ENCODE results near the gene SNX24. TPM values are rescaled to one million over a fixed set of nuclear protein-coding genes. Genes with fewer than 3 reads are reported as not detected.

Gene SNX24
- total and polyA plus RNA-seq, 9 of the 15 experiments (the other 6 are each of a cell fraction or from before 2014, with no cell fraction given), result 5.3 to 10.1 (median 7.9) TPM

DNA sequence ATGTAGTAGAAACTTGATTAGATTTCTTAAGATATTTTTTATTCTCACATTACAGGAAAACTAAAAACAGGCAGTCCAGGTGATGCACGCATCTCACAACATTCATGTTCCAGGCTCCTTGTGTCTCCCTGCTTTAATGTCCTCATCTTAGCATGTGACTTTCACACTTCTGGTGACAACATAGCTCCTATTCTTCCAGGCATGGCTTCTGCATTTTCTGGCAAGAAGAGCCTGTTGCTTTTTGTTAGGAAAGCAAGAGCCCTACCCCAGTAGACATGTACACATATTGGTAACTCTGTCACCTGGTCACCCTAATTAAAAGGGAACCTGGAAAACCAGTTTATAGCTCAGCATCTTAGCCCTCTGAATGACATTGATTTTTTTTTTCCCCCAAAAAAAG is 98.6 kb downstream of the SNX24 start:
- DNase-seq (ENCODE audit: extremely low read depth in 1 of 4, low spot score in 3 of 4), result no peak
- H3K4me2 ChIP-seq (ENCODE audit: insufficient read depth, low read length), result no peak overlapping the region
- ChIA-PET CTCF (ENCODE audit: low intra/inter-chr PET ratio) (no interaction called here), POLR2A (interaction anchor here (0.8 kb wide), 1 partner anchor 11 kb away, joined by 4 read pairs; no protein-coding TSS in a partner anchor)
- intact Hi-C loops (cut with micrococcal nuclease) (no loop called here), in situ Hi-C loops (cut with MboI) (no loop called here)
- no peaks in the 10 kb centered on the region for H3K9me3 ChIP-seq (replicated peaks; ENCODE audit: control insufficient read depth, insufficient read depth, low read depth, low read length)
- H4K20me1 ChIP-seq (replicated peaks; ENCODE audit: control insufficient read depth, insufficient read depth, low read length), result no peaks in the 10 kb centered on the region
- H3K9me1 ChIP-seq (ENCODE audit: control insufficient read depth, insufficient read depth, low read length), result no peaks in the 10 kb centered on the region
- BruUV-seq (replicated peaks), result no TSS peak
- TF ChIP-seq RBM22 (IDR thresholded peaks at IDR 0.05; ENCODE audit: low read depth, low read length, poor library complexity, severe bottlenecking) (no peak), HDAC2 (IDR thresholded peaks at IDR 0.05) (no peak), TCF7 (IDR thresholded peaks at IDR 0.05; ENCODE audit: borderline replicate concordance) (no peak), POLR2G (IDR thresholded peaks at IDR 0.05; ENCODE audit: low read depth, low read length) (no peak), HOXB6 (CRISPR knock-in tag; IDR thresholded peaks at IDR 0.05; ENCODE audit: borderline replicate concordance) (no peak), ELF1 (tag; IDR thresholded peaks at IDR 0.05) (no peak), TEAD4 (IDR thresholded peaks at IDR 0.05; ENCODE audit: low read length) (no peak), TEAD4 (CRISPR knock-in tag; IDR thresholded peaks at IDR 0.05; ENCODE audit: borderline replicate concordance) (no peak)
- TF ChIP-seq, protein P1, sequence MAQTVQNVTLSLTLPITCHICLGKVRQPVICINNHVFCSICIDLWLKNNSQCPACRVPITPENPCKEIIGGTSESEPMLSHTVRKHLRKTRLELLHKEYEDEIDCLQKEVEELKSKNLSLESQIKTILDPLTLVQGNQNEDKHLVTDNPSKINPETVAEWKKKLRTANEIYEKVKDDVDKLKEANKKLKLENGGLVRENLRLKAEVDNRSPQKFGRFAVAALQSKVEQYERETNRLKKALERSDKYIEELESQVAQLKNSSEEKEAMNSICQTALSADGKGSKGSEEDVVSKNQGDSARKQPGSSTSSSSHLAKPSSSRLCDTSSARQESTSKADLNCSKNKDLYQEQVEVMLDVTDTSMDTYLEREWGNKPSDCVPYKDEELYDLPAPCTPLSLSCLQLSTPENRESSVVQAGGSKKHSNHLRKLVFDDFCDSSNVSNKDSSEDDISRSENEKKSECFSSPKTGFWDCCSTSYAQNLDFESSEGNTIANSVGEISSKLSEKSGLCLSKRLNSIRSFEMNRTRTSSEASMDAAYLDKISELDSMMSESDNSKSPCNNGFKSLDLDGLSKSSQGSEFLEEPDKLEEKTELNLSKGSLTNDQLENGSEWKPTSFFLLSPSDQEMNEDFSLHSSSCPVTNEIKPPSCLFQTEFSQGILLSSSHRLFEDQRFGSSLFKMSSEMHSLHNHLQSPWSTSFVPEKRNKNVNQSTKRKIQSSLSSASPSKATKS (CRISPR knock-in tag; IDR thresholded peaks at IDR 0.05), result no peak
- TF ChIP-seq, protein P2, sequence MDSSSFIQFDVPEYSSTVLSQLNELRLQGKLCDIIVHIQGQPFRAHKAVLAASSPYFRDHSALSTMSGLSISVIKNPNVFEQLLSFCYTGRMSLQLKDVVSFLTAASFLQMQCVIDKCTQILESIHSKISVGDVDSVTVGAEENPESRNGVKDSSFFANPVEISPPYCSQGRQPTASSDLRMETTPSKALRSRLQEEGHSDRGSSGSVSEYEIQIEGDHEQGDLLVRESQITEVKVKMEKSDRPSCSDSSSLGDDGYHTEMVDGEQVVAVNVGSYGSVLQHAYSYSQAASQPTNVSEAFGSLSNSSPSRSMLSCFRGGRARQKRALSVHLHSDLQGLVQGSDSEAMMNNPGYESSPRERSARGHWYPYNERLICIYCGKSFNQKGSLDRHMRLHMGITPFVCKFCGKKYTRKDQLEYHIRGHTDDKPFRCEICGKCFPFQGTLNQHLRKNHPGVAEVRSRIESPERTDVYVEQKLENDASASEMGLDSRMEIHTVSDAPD (CRISPR knock-in tag; IDR thresholded peaks at IDR 0.05), result no peak
- H2AFZ ChIP-seq (ENCODE audit: low read depth, low read length), result no peak overlapping the region
- no peak for FAIRE-seq
- no peak overlapping the region for H3K4me3 ChIP-seq
- 100% methylated on average over 1 of the region's 1 CpG for WGBS (ENCODE audit: insufficient coverage, low coverage, missing lambda C conversion rate)
- H3K27ac ChIP-seq (ENCODE audit: extremely low read depth, low read depth, low read length), result no peak overlapping the region
- H3K36me3 ChIP-seq (ENCODE audit: control insufficient read depth, insufficient read depth, low read length), result no peaks in the 10 kb centered on the region
- H3K9ac ChIP-seq (ENCODE audit: insufficient read depth in 1 of 2, low read depth in 2 of 2, low read length in 2 of 2), result no peak overlapping the region
- H3K27me3 ChIP-seq (ENCODE audit: control insufficient read depth in 2 of 2, insufficient read depth in 2 of 2, low read length in 2 of 2), result no peaks in the 10 kb centered on the region
- no peak for ATAC-seq
- H3K4me1 ChIP-seq (replicated peaks in 1 of 2; ENCODE audit: control insufficient read depth in 2 of 2, insufficient read depth in 2 of 2, low read length in 2 of 2), result peaks cover 0 to 21% of the 10 kb centered on the region in 2 experiments; a peak in 2 of 5 replicates
- H3K79me2 ChIP-seq (ENCODE audit: control insufficient read depth, insufficient read depth, low read length), result no peaks in the 10 kb centered on the region
